ENCODE data around the gene BCL2L13. TPM values are rescaled to one million over a fixed set of nuclear protein-coding genes. Genes with fewer than 3 reads are reported as not detected.

The BCL2L13 gene
- total RNA-seq, 1 experiment from 2014 or later: 44.0 TPM

GRCh38 chr22:17769013-17769715 lies 130.6 kb downstream of the BCL2L13 start:
- DNase-seq (ENCODE audit: low read depth, low spot score): no peak
- POLR2A ChIA-PET: no interaction called here
- no peak overlapping the region for H3K27ac ChIP-seq (ENCODE audit: low read length)
- TF ChIP-seq TCF7L2 (IDR thresholded peaks at IDR 0.05; ENCODE audit: low read depth, low read length): no peak
- TF ChIP-seq SIN3A (IDR thresholded peaks at IDR 0.05; ENCODE audit: borderline replicate concordance, insufficient read depth, low read depth, low read length): no peak
- TF ChIP-seq REST (IDR thresholded peaks at IDR 0.05; ENCODE audit: insufficient read depth in 1 of 2, low read depth in 2 of 2, low read length in 1 of 2): no peak
- TF ChIP-seq CTCF (IDR thresholded peaks at IDR 0.05): no peak
- no peak for TF ChIP-seq POLR2AphosphoS5 (IDR thresholded peaks at IDR 0.05; ENCODE audit: low read depth, low read length)
- intact Hi-C loops (cut with micrococcal nuclease; ENCODE audit: unreplicated experiment) (no loop called here), in situ Hi-C loops (cut with HindIII; ENCODE audit: low pct_unique_long_range_greater_than_20kb, low sequenced_read_pairs) (no loop called here)
- H3K4me1 ChIP-seq (ENCODE audit: control insufficient read depth, insufficient read depth, low read length): peaks cover 16% of the 10 kb centered on the region
- no peaks in the 10 kb centered on the region for H3K27me3 ChIP-seq (ENCODE audit: control insufficient read depth, insufficient read depth, low read length)
- no peaks in the 10 kb centered on the region for H3K9me3 ChIP-seq (ENCODE audit: control insufficient read depth, insufficient read depth, low read depth, low read length)
- CTCF ChIA-PET: no interaction called here
- ATAC-seq: no peak
- H3K4me3 ChIP-seq (ENCODE audit: low read depth in 2 of 2, low read length in 2 of 2): no peak overlapping the region
- H3K36me3 ChIP-seq (ENCODE audit: control insufficient read depth, insufficient read depth, low read length): no peaks in the 10 kb centered on the region
- BruUV-seq (replicated peaks): no TSS peak

- DNase-seq (ENCODE audit: low read depth, low spot score): no peak
- no peak for ATAC-seq
- H3K4me3 ChIP-seq (ENCODE audit: low read depth in 2 of 2, low read length in 2 of 2): no peak overlapping the region
- no TSS peak for BruUV-seq (replicated peaks)
- H3K9me3 ChIP-seq (ENCODE audit: control insufficient read depth, insufficient read depth, low read depth, low read length): no peaks in the 10 kb centered on the region
- no peak overlapping the region for H3K27ac ChIP-seq (ENCODE audit: low read length)
- ChIA-PET CTCF (no interaction called here), POLR2A (no interaction called here)
- intact Hi-C loops (cut with micrococcal nuclease; ENCODE audit: unreplicated experiment): no loop called here
- H3K27me3 ChIP-seq (ENCODE audit: control insufficient read depth, insufficient read depth, low read length): no peaks in the 10 kb centered on the region
- no peak for TF ChIP-seq POLR2AphosphoS5 (IDR thresholded peaks at IDR 0.05; ENCODE audit: low read depth, low read length)
- no peak for TF ChIP-seq REST (IDR thresholded peaks at IDR 0.05; ENCODE audit: insufficient read depth in 1 of 2, low read depth in 2 of 2, low read length in 1 of 2)
- TF ChIP-seq SIN3A (IDR thresholded peaks at IDR 0.05; ENCODE audit: borderline replicate concordance, insufficient read depth, low read depth, low read length): no peak
- no peak for TF ChIP-seq TCF7L2 (IDR thresholded peaks at IDR 0.05; ENCODE audit: low read depth, low read length)
- no peaks in the 10 kb centered on the region for H3K36me3 ChIP-seq (ENCODE audit: control insufficient read depth, insufficient read depth, low read length)
- in situ Hi-C loops (cut with HindIII; ENCODE audit: low pct_unique_long_range_greater_than_20kb, low sequenced_read_pairs): no loop called here
- H3K4me1 ChIP-seq (ENCODE audit: control insufficient read depth, insufficient read depth, low read length): peaks cover 17% of the 10 kb centered on the region
Measured at GRCh38 chr22:17769716-17770082, 131.1 kb downstream of the BCL2L13 start.
